Panc1 (cell line): Measurements from ENCODE around the gene ZNF502. TPM values are rescaled to one million over a fixed set of nuclear protein-coding genes. Genes with fewer than 3 reads are reported as not detected.

Experiments used
- ATAC-seq: fragments of 200-7000 bp; cut with Tn5 transposase; 2 replicates; pipeline ENCODE4 v1.9.1; 2020; ENCODE audit warnings: mild to moderate bottlenecking, moderate library complexity
- BruUV-seq: library from RNA; stranded (reverse); fragments of 400-500 nt; replicated peaks from 2 replicates; lab custom pipeline; 2021; lab: Mats Ljungman, UMichigan
- CTCF ChIA-PET: fragments of 300-600 bp; sonication (Branson Sonifier 250); formaldehyde crosslinking; loops from one replicate; lab custom pipeline; 2022; ENCODE audit warnings: antibody characterized with exemption; lab: Charles Lee
- POLR2A ChIA-PET: fragments of 300-600 bp; sonication (Branson Sonifier 250); formaldehyde crosslinking; loops from one replicate; lab custom pipeline; 2022; ENCODE audit warnings: antibody characterized with exemption; lab: Charles Lee
- DNase-seq: peaks from one replicate; pipeline ENCODE4 v3.0.0-alpha.2; 2010; ENCODE audit warnings: low read depth, low spot score
- H3K27ac ChIP-seq: 2 replicates; pipeline ENCODE4 v1.5.1; 2011; ENCODE audit warnings: mild to moderate bottlenecking, low read length, inconsistent platforms
- H3K27me3 ChIP-seq: fragments of 200-500 bp; sonication (Bioruptor generic); 2 replicates; pipeline ENCODE4 v1.6.0; 2014; ENCODE audit warnings: low read length, inconsistent platforms; ENCODE audit not compliant: control insufficient read depth, insufficient read depth
- H3K36me3 ChIP-seq: fragments of 200-500 bp; sonication (Bioruptor generic); 2 replicates; pipeline ENCODE4 v1.5.1; 2014; ENCODE audit warnings: inconsistent platforms, mild to moderate bottlenecking, low read length, moderate library complexity; ENCODE audit not compliant: control insufficient read depth, insufficient read depth
- H3K4me1 ChIP-seq: 2 replicates; pipeline ENCODE4 v1.5.1; 2011; ENCODE audit warnings: inconsistent platforms, mild to moderate bottlenecking, low read length, moderate library complexity; ENCODE audit not compliant: control insufficient read depth, insufficient read depth
- H3K4me3 ChIP-seq, 2 experiments: 2 replicates each; pipeline ENCODE4 v1.5.1; 2011 to 2012; ENCODE audit warnings: low read depth in 2 of 2, low read length in 2 of 2, mild to moderate bottlenecking in 2 of 2, inconsistent platforms in 1 of 2, moderate library complexity in 1 of 2
- H3K9me3 ChIP-seq: fragments of 200-500 bp; sonication (Bioruptor generic); 2 replicates; pipeline ENCODE4 v1.5.1; 2014; ENCODE audit warnings: low read depth, mild to moderate bottlenecking, inconsistent platforms, low read length, moderate library complexity; ENCODE audit not compliant: control insufficient read depth, insufficient read depth
- POLR2AphosphoS5 ChIP-seq: IDR thresholded peaks from 2 replicates; pipeline ENCODE4 v1.6.1; 2012; ENCODE audit warnings: mild to moderate bottlenecking, low read depth, low read length, moderate library complexity
- SIN3A ChIP-seq: IDR thresholded peaks from 2 replicates; pipeline ENCODE4 v1.6.1; 2012; ENCODE audit warnings: low read depth, mild to moderate bottlenecking, low read length, moderate library complexity, borderline replicate concordance; ENCODE audit not compliant: insufficient read depth
- TCF7L2 ChIP-seq: IDR thresholded peaks from 2 replicates; pipeline ENCODE4 v1.6.1; 2011; ENCODE audit warnings: mild to moderate bottlenecking, low read depth, low read length, inconsistent platforms
- in situ Hi-C: cut with HindIII; loops from 2 replicates; pipeline ENCODE4 v1.10.0; 2016; ENCODE audit warnings: low sequenced_read_pairs, low pct_unique_long_range_greater_than_20kb
- intact Hi-C: fragments of 100-400 bp; cut with micrococcal nuclease; formaldehyde crosslinking; loops from one replicate; pipeline ENCODE4 v1.10.0; 2022; ENCODE audit not compliant: unreplicated experiment
- total RNA-seq: library from RNA; stranded (reverse); gene quantifications from one replicate; pipeline ENCODE4 v1.2.1, GENCODE V29; 2021; ENCODE audit not compliant: unreplicated experiment
- TF ChIP-seq, protein P1 (sequence below): fragments of 450-650 bp; IDR thresholded peaks from 2 replicates; pipeline ENCODE4 v1.5.1; 2017; ENCODE audit warnings: mild to moderate bottlenecking
- TF ChIP-seq, protein P2 (sequence below), 2 experiments: IDR thresholded peaks; 2 replicates each; pipeline ENCODE4 v1.6.1; 2011 to 2012; ENCODE audit warnings: low read depth in 2 of 2, control low read depth in 1 of 2, low read length in 1 of 2, mild to moderate bottlenecking in 1 of 2, moderate library complexity in 1 of 2; ENCODE audit not compliant: insufficient read depth in 1 of 2

ZNF502 gene
- total RNA-seq, 1 experiment from 2014 or later, result not detected

DNA sequence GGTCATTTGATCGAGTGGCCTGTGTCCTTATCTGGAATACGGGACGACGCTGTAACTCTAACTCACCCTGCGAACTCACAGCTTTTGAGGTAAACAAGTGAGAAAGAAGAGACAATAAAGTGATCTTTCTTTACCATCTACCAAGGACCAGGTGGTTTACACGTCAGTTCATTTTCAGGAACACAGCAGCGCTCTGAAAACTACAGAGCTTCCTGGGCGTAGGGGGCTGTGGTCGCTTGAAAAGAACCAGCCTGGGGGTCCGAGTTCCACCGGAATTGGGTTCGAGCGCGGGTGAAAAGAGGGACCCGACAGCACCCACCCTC lies 48.6 kb downstream of the ZNF502 start:
- Histone ChIP-seq H3K27me3 (no peaks in the 10 kb centered on the region), H3K4me1 (no peaks in the 10 kb centered on the region), H3K4me3 (peak overlapping the region; percentile 81 to 87), H3K36me3 (peaks cover 3% of the 10 kb centered on the region; the same call in 1 of the 2 replicates), H3K9me3 (peaks cover 22% of the 10 kb centered on the region; the same call in 1 of the 2 replicates), H3K27ac (peak overlapping the region; percentile 89)
- ChIA-PET POLR2A (no interaction called here), CTCF (no interaction called here)
- TF ChIP-seq SIN3A, result no peak
- no peak for TF ChIP-seq TCF7L2
- TF ChIP-seq POLR2AphosphoS5, result no peak
- TF ChIP-seq, protein P1, sequence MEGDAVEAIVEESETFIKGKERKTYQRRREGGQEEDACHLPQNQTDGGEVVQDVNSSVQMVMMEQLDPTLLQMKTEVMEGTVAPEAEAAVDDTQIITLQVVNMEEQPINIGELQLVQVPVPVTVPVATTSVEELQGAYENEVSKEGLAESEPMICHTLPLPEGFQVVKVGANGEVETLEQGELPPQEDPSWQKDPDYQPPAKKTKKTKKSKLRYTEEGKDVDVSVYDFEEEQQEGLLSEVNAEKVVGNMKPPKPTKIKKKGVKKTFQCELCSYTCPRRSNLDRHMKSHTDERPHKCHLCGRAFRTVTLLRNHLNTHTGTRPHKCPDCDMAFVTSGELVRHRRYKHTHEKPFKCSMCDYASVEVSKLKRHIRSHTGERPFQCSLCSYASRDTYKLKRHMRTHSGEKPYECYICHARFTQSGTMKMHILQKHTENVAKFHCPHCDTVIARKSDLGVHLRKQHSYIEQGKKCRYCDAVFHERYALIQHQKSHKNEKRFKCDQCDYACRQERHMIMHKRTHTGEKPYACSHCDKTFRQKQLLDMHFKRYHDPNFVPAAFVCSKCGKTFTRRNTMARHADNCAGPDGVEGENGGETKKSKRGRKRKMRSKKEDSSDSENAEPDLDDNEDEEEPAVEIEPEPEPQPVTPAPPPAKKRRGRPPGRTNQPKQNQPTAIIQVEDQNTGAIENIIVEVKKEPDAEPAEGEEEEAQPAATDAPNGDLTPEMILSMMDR, result no peak
- TF ChIP-seq, protein P2, sequence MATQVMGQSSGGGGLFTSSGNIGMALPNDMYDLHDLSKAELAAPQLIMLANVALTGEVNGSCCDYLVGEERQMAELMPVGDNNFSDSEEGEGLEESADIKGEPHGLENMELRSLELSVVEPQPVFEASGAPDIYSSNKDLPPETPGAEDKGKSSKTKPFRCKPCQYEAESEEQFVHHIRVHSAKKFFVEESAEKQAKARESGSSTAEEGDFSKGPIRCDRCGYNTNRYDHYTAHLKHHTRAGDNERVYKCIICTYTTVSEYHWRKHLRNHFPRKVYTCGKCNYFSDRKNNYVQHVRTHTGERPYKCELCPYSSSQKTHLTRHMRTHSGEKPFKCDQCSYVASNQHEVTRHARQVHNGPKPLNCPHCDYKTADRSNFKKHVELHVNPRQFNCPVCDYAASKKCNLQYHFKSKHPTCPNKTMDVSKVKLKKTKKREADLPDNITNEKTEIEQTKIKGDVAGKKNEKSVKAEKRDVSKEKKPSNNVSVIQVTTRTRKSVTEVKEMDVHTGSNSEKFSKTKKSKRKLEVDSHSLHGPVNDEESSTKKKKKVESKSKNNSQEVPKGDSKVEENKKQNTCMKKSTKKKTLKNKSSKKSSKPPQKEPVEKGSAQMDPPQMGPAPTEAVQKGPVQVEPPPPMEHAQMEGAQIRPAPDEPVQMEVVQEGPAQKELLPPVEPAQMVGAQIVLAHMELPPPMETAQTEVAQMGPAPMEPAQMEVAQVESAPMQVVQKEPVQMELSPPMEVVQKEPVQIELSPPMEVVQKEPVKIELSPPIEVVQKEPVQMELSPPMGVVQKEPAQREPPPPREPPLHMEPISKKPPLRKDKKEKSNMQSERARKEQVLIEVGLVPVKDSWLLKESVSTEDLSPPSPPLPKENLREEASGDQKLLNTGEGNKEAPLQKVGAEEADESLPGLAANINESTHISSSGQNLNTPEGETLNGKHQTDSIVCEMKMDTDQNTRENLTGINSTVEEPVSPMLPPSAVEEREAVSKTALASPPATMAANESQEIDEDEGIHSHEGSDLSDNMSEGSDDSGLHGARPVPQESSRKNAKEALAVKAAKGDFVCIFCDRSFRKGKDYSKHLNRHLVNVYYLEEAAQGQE (IDR thresholded peaks at IDR 0.05; ENCODE audit: insufficient read depth in 1 of 2, low read depth in 2 of 2, low read length in 1 of 2), result no peak
- in situ Hi-C loops (no loop called here), intact Hi-C loops (no loop called here)
- DNase-seq (no peak), ATAC-seq (no peak)
- no TSS peak for BruUV-seq

DNA sequence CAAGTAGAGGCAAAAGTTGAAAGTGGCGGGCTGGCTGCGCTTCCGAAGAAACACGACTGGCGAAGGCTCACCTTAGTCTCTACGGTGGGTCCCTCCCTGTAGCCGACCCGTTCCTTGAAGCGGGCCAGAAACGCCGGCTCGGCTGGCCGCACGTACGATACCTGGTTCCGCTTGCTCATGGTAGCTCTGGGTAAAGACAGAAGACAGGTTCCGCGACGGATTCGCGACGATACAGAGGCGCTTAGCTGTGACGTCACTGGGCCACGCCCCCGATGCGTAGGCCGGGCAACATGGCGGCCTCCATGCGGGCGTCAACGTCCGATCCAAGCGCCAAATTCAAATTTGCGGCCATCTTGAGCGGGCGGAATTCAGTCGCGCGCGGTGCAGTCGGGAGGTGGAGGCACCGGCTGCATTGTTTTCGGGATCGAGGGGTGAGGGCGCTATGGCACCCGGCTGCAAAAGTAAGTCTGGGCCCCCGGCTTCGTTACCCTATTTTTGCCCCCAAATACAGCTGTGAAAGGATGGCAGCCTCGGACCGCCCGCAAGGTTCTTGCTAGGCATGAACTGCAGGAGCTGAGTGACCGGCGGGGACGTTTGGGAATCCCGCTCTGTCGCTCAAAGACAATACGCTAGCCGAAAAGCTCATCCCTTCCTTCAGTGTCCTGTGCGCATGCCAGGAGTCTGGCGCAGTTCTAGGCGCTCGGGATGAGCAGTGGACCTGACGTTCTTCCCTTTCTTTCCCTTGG lies 49.1 kb downstream of the ZNF502 start, which contains the start of the genes KIAA1143 and KIF15:
Gene KIAA1143 (minus strand): TSS at position 196 of the 746 bp plus-strand sequence. CDS start 17 bp downstream, at position 179.
Gene KIF15 (plus strand): TSS at position 371 of the 746 bp plus-strand sequence. CDS start 72 bp downstream, at position 443.
- Histone ChIP-seq H3K9me3 (peaks cover 22% of the 10 kb centered on the region; the same call in 1 of the 2 replicates), H3K4me1 (no peaks in the 10 kb centered on the region), H3K27me3 (no peaks in the 10 kb centered on the region), H3K36me3 (peaks cover 3% of the 10 kb centered on the region; the same call in 1 of the 2 replicates), H3K4me3 (peak within 1 kb of the TSS; percentile 81 to 87), H3K27ac (peak within 1 kb of the TSS; percentile 92)
- ATAC-seq (peak; percentile 97), DNase-seq (peak; percentile 67)
- POLR2A ChIA-PET, result interaction anchor here (0.5 kb wide), 1 partner anchor 1999 kb away, joined by 5 read pairs; no protein-coding TSS in a partner anchor
- BruUV-seq, result TSS peak; percentile 91
- intact Hi-C loops (no loop called here), in situ Hi-C loops (no loop called here)
- CTCF ChIA-PET, result no interaction called here
- no peak for TF ChIP-seq TCF7L2
- peak; percentile 71; the same call in 1 of the 2 replicates for TF ChIP-seq POLR2AphosphoS5
- TF ChIP-seq, protein P2 (IDR thresholded peaks at IDR 0.05; ENCODE audit: insufficient read depth in 1 of 2, low read depth in 2 of 2, low read length in 1 of 2), result no peak; a peak in 1 of 4 replicates
- peak; percentile 99 for TF ChIP-seq SIN3A
- TF ChIP-seq, protein P1, result no peak
